SH-SY5Y (cell line): ENCODE data around the gene ZFTA.

Experiments
- GATA2 ChIP-seq: IDR thresholded peaks from 2 replicates; pipeline ENCODE4 v1.6.1; 2011; ENCODE audit warnings: mild to moderate bottlenecking, low read depth, low read length
- GATA3 ChIP-seq: IDR thresholded peaks from 2 replicates; pipeline ENCODE4 v1.6.1; 2011; ENCODE audit warnings: low read depth, mild to moderate bottlenecking, low read length, moderate library complexity

The ZFTA gene

GRCh38 chr11:63768237-63769041 is at the start of gene ZFTA:
TSS of gene ZFTA (minus strand) at chr11:63768775. CDS start at chr11:63768622, 153 bp downstream.
- TF ChIP-seq GATA2 (no peak), GATA3 (no peak)

DNA sequence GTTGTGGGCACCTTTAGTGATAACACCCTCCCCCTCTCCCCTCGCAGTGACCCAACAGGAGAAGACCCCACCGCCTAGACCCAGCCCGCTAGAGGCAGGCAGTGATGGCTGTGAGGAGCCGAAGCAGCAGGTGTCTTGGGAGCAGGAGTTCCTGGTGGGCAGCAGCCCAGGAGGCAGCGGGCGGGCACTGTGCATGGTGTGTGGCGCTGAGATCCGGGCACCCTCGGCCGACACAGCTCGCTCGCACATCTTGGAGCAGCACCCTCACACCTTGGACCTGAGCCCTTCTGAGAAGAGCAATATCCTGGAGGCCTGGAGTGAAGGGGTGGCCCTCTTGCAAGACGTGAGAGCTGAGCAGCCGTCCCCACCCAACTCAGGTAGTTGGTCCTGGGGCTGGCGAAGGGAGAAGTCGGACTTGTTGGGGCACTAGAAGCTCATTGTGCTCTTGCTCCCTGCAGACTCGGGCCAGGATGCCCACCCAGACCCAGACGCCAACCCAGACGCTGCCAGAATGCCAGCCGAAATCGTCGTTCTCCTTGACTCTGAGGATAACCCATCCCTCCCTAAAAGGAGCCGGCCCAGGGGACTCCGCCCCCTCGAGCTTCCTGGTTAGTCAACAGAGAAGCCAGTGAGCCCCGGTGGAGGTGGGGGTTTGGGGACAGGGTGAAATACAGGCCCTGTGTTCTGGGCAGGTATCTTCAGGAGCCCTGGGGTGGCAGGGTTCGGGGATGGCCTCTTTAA is 49.4 kb upstream of the ZFTA start:
- TF ChIP-seq GATA3 = no peak
- no peak for TF ChIP-seq GATA2

DNA sequence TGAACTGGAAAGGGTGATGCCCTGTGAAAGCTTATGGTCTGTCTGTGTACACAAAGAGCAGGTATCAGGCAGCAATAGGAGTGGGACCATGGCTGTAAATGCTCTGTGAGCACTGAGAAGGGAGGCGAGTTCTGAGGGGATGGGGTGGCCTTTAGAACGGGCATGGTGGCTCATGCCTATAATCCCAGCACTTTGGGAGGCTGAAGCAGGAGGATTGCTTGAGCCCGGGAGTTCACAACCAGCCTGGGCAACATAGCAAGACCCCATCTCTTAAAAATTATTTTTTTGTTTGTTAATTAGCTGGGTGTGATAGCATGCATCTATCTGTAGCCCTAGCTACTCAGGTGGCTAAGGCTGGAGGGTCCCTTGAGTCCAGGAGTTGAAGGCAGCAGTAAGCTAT is 48.2 kb upstream of the ZFTA start:
- TF ChIP-seq GATA3 (no peak), GATA2 (no peak)

DNA sequence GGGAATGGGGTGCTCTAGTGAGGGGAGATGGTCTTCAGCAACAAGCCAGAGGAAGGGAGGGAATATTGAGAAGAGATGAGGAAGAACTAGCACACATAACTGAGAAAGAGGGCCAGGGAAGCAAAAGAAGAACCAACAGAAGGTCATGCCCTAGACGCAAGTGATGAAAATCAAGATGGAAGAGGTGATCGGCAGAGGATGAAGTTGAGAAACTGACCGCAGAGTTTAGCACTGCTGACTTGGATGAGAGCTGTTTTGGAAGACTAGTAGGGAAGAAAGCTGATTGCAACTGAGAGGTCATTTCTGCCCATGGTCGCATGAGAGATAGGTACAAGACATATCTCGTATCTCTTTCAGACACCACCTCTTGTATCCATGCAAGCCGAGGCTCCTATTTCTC is 47.6 kb upstream of the ZFTA start:
- TF ChIP-seq GATA2 (no peak), GATA3 (no peak)

GRCh38 chr11:63814383-63814736 is 45.8 kb upstream of the ZFTA start:
- TF ChIP-seq GATA2 (no peak), GATA3 (no peak)

DNA sequence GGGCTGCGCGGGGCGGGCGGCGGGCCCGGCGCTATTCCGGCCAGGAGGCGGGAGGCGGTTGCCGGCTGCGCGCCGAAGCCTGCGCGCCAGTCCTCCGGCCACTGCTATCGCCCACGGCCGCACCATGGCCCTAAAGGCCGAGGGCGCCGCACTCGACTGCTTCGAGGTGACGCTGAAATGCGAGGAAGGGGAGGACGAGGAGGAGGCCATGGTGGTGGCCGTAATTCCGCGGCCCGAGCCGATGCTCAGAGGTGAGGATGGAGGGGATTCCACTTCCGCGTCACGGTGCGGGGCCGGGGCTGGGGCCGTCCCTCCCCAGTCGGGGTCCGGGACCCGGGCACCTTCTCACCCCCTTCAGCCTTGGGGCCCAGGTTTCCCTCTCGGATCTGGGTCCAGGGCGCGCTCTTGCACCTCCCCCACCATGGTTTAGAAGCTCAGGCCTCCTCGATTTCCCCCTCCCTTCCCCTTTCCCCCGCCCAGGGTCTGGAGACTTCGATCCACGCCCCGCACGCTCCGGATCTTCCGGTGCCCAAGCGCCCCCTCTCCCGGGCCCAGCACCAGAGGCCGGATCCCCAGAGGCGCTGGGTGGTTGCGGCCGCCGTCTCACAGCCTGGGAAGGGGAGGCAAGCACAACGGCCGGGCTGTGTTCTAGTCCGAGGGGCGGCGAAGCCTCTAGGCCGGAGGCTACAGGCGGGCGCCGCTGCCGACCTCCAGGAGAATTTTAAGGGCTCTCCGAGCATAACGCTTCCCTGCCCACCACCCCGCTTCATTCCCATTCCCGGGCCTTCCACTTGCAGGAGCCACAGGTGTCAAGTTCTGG is 45.2 kb upstream of the ZFTA start:
- TF ChIP-seq GATA2 (no peak), GATA3 (no peak)

GRCh38 chr11:63813035-63813562 is 44.5 kb upstream of the ZFTA start, which contains the start of gene SPINDOC:
TSS of gene SPINDOC (plus strand) at chr11:63813456. CDS start at chr11:63813687, 231 bp downstream.
- TF ChIP-seq GATA3 = no peak
- TF ChIP-seq GATA2 = no peak

- TF ChIP-seq GATA3 = no peak
These were observed 42.9 kb upstream of the ZFTA start for GRCh38 chr11:63811522-63811921.

GRCh38 chr11:63805844-63806415 is 37.4 kb upstream of the ZFTA start:
- TF ChIP-seq GATA2 (no peak), GATA3 (no peak)

- no peak for TF ChIP-seq GATA3
- TF ChIP-seq GATA2 = no peak
These were observed 35.7 kb upstream of the ZFTA start for GRCh38 chr11:63804259-63804658.

- no peak for TF ChIP-seq GATA2
- no peak for TF ChIP-seq GATA3
These were observed 34.3 kb upstream of the ZFTA start for GRCh38 chr11:63802637-63803414.

DNA sequence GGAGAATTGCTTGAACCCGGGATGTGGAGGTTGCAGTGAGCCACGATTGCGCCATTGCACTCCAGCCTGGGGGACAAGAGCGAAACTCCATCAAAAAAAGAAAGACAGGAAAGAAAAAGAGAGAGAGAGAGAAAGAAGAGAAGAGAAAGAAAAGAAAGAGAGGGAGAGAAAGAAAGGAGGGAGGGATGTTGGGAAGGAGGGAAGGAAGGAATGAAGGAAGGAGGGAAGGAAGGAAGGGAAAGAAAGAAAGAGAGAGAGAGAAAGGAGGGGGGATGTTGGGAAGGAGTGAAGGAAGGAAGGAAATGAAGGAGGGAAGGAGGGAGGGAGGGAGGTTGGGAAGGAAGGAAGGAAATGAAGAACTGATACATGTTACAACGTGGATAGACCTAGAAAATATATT is 32.3 kb upstream of the ZFTA start:
- TF ChIP-seq GATA2 (no peak), GATA3 (no peak)

GRCh38 chr11:63795066-63795465 is 26.5 kb upstream of the ZFTA start:
- TF ChIP-seq GATA3 (no peak), GATA2 (no peak)
